GF-D8 (cell line): ENCODE data around the gene LOXL1.

ENCODE experiments used
- DNase-seq: peaks from one replicate; lab custom pipeline; 2025; lab: John Stamatoyannopoulos, UW

The LOXL1 gene

GRCh38 chr15:73981761-73982221 is 55.5 kb downstream of the LOXL1 start:
- no peak for DNase-seq

- DNase-seq, result peak; percentile 83
These were observed 56.1 kb downstream of the LOXL1 start for GRCh38 chr15:73982222-73982962.

- DNase-seq, result no peak
These were observed 57.0 kb downstream of the LOXL1 start for GRCh38 chr15:73983211-73983727.

GRCh38 chr15:73983773-73984172 is 57.5 kb downstream of the LOXL1 start:
- DNase-seq, result no peak

GRCh38 chr15:73984208-73984979 is 58.1 kb downstream of the LOXL1 start:
- DNase-seq, result no peak

GRCh38 chr15:73985101-73985873 is 59.0 kb downstream of the LOXL1 start:
- peak; percentile 55 for DNase-seq

GRCh38 chr15:73986055-73986775 is 60.0 kb downstream of the LOXL1 start:
- DNase-seq, result no peak

- no peak for DNase-seq
These were observed 60.5 kb downstream of the LOXL1 start for GRCh38 chr15:73986776-73987056.

GRCh38 chr15:73987250-73987649 is 61.0 kb downstream of the LOXL1 start:
- no peak for DNase-seq

GRCh38 chr15:73987681-73988444 is 61.6 kb downstream of the LOXL1 start:
- DNase-seq, result no peak

- DNase-seq, result no peak
These were observed 62.2 kb downstream of the LOXL1 start for GRCh38 chr15:73988445-73988969.

GRCh38 chr15:73989001-73989798 is 62.9 kb downstream of the LOXL1 start:
- DNase-seq, result no peak

- no peak for DNase-seq
These were observed 64.2 kb downstream of the LOXL1 start for GRCh38 chr15:73990250-73991005.

GRCh38 chr15:73991260-73991659 is 65.0 kb downstream of the LOXL1 start:
- no peak for DNase-seq

- DNase-seq, result peak; percentile 73
These were observed 65.7 kb downstream of the LOXL1 start, which contains the start of gene STOML1 for GRCh38 chr15:73991726-73992593. Gene STOML1, minus strand, starts transcription at chr15:73992295. Its CDS starts 72 bp downstream, at chr15:73992223.

GRCh38 chr15:73992594-73992898 is 66.3 kb downstream of the LOXL1 start:
- DNase-seq, result no peak

GRCh38 chr15:73993211-73993994 is 67.1 kb downstream of the LOXL1 start:
- no peak for DNase-seq
